ENCODE results near the gene CNIH2. TPM values are rescaled to one million over a fixed set of nuclear protein-coding genes. Genes with fewer than 3 reads are reported as not detected.

CNIH2 gene
- total RNA-seq, 1 experiment from 2014 or later: 0.40 TPM

DNA sequence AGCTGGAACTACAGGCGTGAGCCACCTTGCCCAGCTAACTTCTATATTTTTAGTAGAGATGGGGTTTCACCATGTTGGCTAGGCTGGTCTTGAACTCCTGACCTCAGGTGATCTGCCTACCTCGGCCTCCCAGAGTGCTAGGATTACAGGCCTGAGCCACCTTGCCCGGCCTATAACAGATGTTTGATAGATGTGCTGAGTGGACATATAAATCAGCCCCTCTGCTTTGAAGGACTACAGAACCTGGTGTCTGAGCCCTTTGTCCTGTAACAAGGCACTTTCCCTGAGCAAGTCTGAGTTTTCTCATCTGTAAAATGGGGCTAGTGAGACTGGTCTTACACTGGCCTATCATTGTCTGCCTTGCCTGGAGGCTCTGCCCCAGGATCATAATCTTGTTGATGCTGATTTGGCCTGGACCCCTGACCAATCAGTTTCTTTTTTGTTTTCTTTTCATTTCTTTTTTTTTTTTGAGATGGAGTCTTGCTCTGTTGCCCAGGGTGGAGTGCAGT is 51.2 kb downstream of the CNIH2 start:
- no peak for DNase-seq (ENCODE audit: low read depth)

DNA sequence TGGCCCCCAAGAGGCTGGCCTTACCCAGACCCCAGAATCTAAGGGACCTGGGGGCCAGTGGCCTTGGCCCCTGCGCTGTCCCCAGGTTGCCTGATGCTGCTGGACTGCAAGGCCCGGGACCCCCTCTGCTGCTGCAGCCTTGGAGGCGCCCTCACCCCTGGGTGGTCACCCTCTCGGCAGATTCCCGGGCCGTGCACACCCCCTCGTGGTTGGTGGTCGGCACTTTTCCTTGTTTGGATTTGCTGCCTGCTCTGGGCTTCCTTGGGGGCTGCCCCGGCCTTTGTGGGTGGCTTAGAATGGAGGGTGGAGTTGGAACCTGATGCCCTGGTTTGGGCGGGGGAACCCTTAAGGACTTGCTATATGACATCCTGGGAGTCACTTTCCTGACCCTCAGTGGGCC is 53.0 kb downstream of the CNIH2 start:
- no peak for DNase-seq (ENCODE audit: low read depth)

DNA sequence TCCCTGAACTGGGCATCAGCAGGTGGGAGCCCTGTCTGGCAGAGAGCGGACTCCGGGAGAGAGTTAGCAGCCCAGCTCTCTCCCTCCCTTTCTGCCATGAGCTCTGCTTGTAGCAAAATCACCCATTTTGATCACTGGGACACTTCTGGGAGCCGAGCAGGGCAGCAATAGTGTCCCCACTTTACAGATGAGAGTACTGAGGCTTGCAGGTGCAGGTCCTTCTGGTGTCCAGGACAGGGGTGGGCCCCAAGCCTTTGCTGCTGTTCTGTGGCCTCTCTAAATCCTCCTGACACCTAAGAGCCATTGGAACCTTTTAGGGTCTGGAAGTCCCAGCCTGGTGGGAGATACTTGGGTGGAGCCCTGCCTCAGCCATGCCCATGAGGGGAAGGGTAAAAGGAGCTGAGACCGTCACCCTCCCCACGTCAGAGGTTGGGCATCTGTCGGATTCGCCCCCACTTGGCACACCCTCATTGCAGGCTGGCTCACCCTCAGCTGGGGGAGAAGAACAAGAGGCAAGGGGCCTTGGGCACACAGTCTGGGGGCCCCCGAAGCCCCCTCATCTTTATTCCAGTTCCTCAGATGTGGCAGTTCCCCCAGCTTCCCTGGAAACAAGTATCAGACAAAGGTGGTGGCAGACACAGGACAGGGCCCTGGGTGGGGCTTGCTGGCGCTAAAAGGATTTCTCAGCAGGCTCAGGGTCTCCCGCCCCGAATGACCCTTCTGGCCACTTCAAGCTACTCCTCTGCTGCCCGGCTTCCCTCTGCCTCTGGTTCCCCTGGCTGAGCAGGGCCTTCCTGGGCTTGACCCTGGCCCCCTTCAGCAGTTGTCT is 53.8 kb downstream of the CNIH2 start:
- DNase-seq (ENCODE audit: low read depth): no peak

DNA sequence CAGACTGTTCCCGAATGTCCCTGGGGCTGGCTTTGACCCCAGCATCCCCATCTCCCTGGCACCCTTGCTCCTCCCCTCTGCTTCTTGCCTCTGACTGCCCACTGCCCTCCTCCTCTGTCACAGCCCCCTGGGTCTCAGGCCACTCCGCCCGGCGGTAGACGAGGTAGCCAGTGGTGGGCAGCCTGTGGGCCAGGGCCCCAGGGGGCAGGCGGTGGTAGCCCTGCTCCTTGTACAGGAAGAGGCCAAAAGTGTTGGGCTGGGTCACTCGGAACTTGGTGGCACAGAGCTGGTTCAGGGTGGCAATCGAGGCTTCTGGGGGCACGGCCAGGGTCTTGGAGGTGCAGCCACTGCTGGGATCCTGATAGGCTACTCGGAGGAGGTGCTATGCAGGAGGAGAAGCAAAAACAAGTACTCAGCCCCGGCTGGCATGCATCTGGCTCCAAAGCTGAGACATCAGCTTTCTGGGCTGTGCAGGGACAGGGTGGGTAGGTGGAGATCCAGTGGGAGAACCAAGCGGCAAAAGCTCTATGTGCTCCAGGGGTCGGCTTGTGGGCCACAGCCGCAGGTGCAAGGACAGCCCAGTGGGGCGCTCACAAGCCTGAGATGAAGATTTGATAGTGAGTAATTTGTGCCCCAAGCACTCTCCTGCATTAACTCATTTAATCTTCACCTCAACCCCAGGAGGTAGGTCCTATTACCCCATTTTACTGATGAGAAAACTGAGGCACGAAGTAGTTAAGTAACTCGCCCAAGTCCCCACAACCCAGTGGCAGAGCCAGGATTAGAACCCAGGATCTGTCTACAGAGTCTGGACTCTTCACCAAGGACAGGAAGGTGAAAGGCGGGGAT is 54.6 kb downstream of the CNIH2 start:
- DNase-seq (ENCODE audit: low read depth): no peak

DNA sequence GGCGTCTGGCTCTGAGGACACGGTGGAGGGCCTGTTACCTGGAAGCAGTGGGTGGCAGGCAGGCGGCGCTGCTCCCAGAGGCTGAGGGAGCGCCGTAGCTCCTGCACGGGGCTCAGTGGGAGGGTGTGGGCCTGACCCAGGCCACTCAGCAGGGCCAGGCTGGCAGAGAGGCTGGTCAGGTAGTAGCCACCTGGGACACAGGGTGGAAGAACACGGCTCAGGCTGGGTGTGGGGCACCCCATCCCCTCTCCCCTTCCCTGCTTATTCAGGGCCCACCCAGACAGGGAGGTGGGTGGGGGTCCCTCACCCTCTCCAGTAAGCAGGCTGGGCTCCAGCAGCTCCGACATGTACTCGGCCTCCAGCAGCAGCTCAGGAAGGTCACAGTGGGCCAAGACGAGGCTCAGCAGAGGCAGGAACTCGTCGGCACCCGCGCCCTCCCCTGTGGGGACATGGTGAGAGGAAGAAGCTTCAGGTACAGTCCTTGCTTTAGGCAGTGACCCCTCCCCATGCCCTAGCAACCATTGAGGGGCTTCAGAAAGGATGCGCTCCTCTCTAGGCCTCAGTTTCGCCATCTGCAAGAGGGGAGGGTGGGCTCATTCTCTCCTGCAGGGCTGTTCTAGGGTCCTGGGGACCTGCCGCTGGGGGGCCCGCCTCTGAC is 55.4 kb downstream of the CNIH2 start:
- DNase-seq (ENCODE audit: low read depth): no peak

Other genes with a start within 250 kb of the CNIH2 start
- not detected in 2 replicates for gene GAL3ST3, start 229.0 kb upstream of the CNIH2 start, total RNA-seq (2014; rRNA removed; shearing (Covaris generic))
- 257 and 289 TPM in 2 replicates for gene SF3B2, start 225.8 kb upstream of the CNIH2 start, total RNA-seq (2014; rRNA removed; shearing (Covaris generic))
- 10.9 and 13.0 TPM in 2 replicates for gene PACS1, start 207.9 kb upstream of the CNIH2 start, total RNA-seq (2014; rRNA removed; shearing (Covaris generic))
- 14.2 and 22.5 TPM in 2 replicates for gene KLC2, start 20.5 kb upstream of the CNIH2 start, total RNA-seq (2014; rRNA removed; shearing (Covaris generic))
- gene RAB1B, start 9.5 kb upstream of the CNIH2 start, total RNA-seq (2014; rRNA removed; shearing (Covaris generic)): 77.0 and 84.4 TPM in 2 replicates
- gene YIF1A, start 11.0 kb downstream of the CNIH2 start, total RNA-seq (2014; rRNA removed; shearing (Covaris generic)): 135 and 143 TPM in 2 replicates
- gene TMEM151A, start 13.7 kb downstream of the CNIH2 start, total RNA-seq (2014; rRNA removed; shearing (Covaris generic)): 0.60 TPM in 1 of 2 replicates, not detected in the other
- gene CD248, start 38.9 kb downstream of the CNIH2 start, total RNA-seq (2014; rRNA removed; shearing (Covaris generic)): 0.06 TPM in 1 of 2 replicates, not detected in the other
- gene RIN1, start 58.3 kb downstream of the CNIH2 start, total RNA-seq (2014; rRNA removed; shearing (Covaris generic)): 13.2 and 14.6 TPM in 2 replicates
- gene BRMS1, start 66.9 kb downstream of the CNIH2 start, total RNA-seq (2014; rRNA removed; shearing (Covaris generic)): 111 and 124 TPM in 2 replicates
- 30.0 and 34.5 TPM in 2 replicates for gene B4GAT1, start 69.5 kb downstream of the CNIH2 start, total RNA-seq (2014; rRNA removed; shearing (Covaris generic))
- gene SLC29A2, start 93.6 kb downstream of the CNIH2 start, total RNA-seq (2014; rRNA removed; shearing (Covaris generic)): 0.48 and 0.86 TPM in 2 replicates
- 0.11 TPM in 1 of 2 replicates, not detected in the other for gene NPAS4, start 142.9 kb downstream of the CNIH2 start, total RNA-seq (2014; rRNA removed; shearing (Covaris generic))
- gene MRPL11, start 160.7 kb downstream of the CNIH2 start, total RNA-seq (2014; rRNA removed; shearing (Covaris generic)): 107 and 157 TPM in 2 replicates
- gene PELI3, start 188.7 kb downstream of the CNIH2 start, total RNA-seq (2014; rRNA removed; shearing (Covaris generic)): 1.8 and 2.1 TPM in 2 replicates
- gene DPP3, start 202.3 kb downstream of the CNIH2 start, total RNA-seq (2014; rRNA removed; shearing (Covaris generic)): 77.5 and 84.0 TPM in 2 replicates
- 3.9 and 15.7 TPM in 2 replicates for gene BBS1, start 232.5 kb downstream of the CNIH2 start, total RNA-seq (2014; rRNA removed; shearing (Covaris generic))

Data from Daoy (cell line).